Astrocyte of the spinal cord (primary cell): ENCODE measurements around the gene LPP.
"Not testable (repeated sequence)": the region's sequence is repeated elsewhere in the genome, so short reads cannot be mapped to it uniquely, and the experiment has no call there.

Source experiments
- DNase-seq: peaks from one replicate; pipeline ENCODE4 v3.0.0; 2011; ENCODE audit warnings: low read depth, low spot score
- H3K4me3 ChIP-seq: 2 replicates; pipeline ENCODE4 v1.5.1; 2011; ENCODE audit warnings: low read depth, mild to moderate bottlenecking, low read length, moderate library complexity
- CTCF ChIP-seq: IDR thresholded peaks from 2 replicates; pipeline ENCODE4 v1.5.1; 2012; ENCODE audit warnings: low read depth, mild to moderate bottlenecking, low read length, inconsistent platforms
- in situ Hi-C: cut with HindIII; loops from 2 replicates; pipeline ENCODE4 v1.10.0; 2017; ENCODE audit warnings: low sequenced_read_pairs

Gene LPP

GRCh38 chr3:188624828-188625227, 470.9 kb downstream of the LPP start:
- no peak for DNase-seq
- H3K4me3 ChIP-seq, result no peak overlapping the region
- TF ChIP-seq CTCF, result no peak
- in situ Hi-C loops, result loop anchor here (25.0 kb wide), 1 partner anchor 888 kb away; the partner anchor contains the start of gene BCL6

- H3K4me3 ChIP-seq, result no peak overlapping the region
- peak; percentile 91 for DNase-seq
- in situ Hi-C loops, result loop anchor here (25.0 kb wide), 1 partner anchor 890 kb away; the partner anchor contains the start of gene BCL6
- no peak for TF ChIP-seq CTCF
Observed at GRCh38 chr3:188627652-188628051, 473.7 kb downstream of the LPP start.

- H3K4me3 ChIP-seq, result no peak overlapping the region
- DNase-seq, result peak; percentile 81
- TF ChIP-seq CTCF, result no peak
- in situ Hi-C loops, result loop anchor here (25.0 kb wide), 1 partner anchor 894 kb away; the partner anchor contains the start of gene BCL6
Observed at GRCh38 chr3:188631291-188632010, 477.5 kb downstream of the LPP start.

GRCh38 chr3:188633206-188633605, 479.2 kb downstream of the LPP start:
- no peak for DNase-seq
- no peak overlapping the region for H3K4me3 ChIP-seq
- in situ Hi-C loops, result loop anchor here (25.0 kb wide), 1 partner anchor 896 kb away; the partner anchor contains the start of gene BCL6
- TF ChIP-seq CTCF, result no peak

- in situ Hi-C loops, result loop anchor here (25.0 kb wide), 1 partner anchor 897 kb away; the partner anchor contains the start of gene BCL6
- no peak for TF ChIP-seq CTCF
- DNase-seq, result no peak
- H3K4me3 ChIP-seq, result no peak overlapping the region
Observed at GRCh38 chr3:188634285-188634684, 480.3 kb downstream of the LPP start.

GRCh38 chr3:188635258-188636042, 481.5 kb downstream of the LPP start:
- H3K4me3 ChIP-seq, result no peak overlapping the region
- peak; percentile 67 for DNase-seq
- TF ChIP-seq CTCF, result no peak
- in situ Hi-C loops, result loop anchor here (25.0 kb wide), 1 partner anchor 898 kb away; the partner anchor contains the start of gene BCL6

GRCh38 chr3:188636292-188636691, 482.3 kb downstream of the LPP start:
- not testable (repeated sequence) for DNase-seq, H3K4me3 ChIP-seq
- in situ Hi-C loops, result loop anchor here (25.0 kb wide), 1 partner anchor 899 kb away; the partner anchor contains the start of gene BCL6
